ENCODE data around the gene PCA3.

- TF ChIP-seq CTCF (IDR thresholded peaks at IDR 0.05) (no peak), MXD4 (CRISPR knock-in tag; IDR thresholded peaks at IDR 0.05; ENCODE audit: borderline replicate concordance) (no peak), JUN (CRISPR knock-in tag; IDR thresholded peaks at IDR 0.05) (no peak), AR (CRISPR knock-in tag; IDR thresholded peaks at IDR 0.05) (no peak), USF2 (CRISPR knock-in tag; IDR thresholded peaks at IDR 0.05) (no peak), NR3C1 (CRISPR knock-in tag; conservative IDR thresholded peaks at IDR 0.05; ENCODE audit: low read depth) (no peak), CREB1 (CRISPR knock-in tag; IDR thresholded peaks at IDR 0.05) (no peak), RORB (CRISPR knock-in tag; IDR thresholded peaks at IDR 0.05) (no peak), SP1 (CRISPR knock-in tag; conservative IDR thresholded peaks at IDR 0.05) (no peak), PRRX2 (CRISPR knock-in tag; IDR thresholded peaks at IDR 0.05) (no peak), CDX4 (CRISPR knock-in tag; IDR thresholded peaks at IDR 0.05; ENCODE audit: borderline replicate concordance) (no peak), ATF3 (CRISPR knock-in tag; conservative IDR thresholded peaks at IDR 0.05) (no peak), ZNF263 (CRISPR knock-in tag; IDR thresholded peaks at IDR 0.05; ENCODE audit: low read depth) (no peak), NR2C2 (CRISPR knock-in tag; IDR thresholded peaks at IDR 0.05) (no peak)
Observed at GRCh38 chr9:76741524-76741923, 22.7 kb upstream of the PCA3 start.

All from WTC11 (cell line).